ENCODE measurements around the gene IL17REL. TPM values are rescaled to one million over a fixed set of nuclear protein-coding genes. Genes with fewer than 3 reads are reported as not detected.

Gene IL17REL
- total RNA-seq, 4 donors from 2014 or later = not detected

- TF ChIP-seq CTCF (IDR thresholded peaks at IDR 0.05) = no peak
- TF ChIP-seq POLR2A (IDR thresholded peaks at IDR 0.05) = peak in 2 of 4 donors; percentile 22 to 38
- peak overlapping the region; percentile 70 to 92 (median 82) for H3K4me3 ChIP-seq
- H3K9me3 ChIP-seq = no peaks in the 10 kb centered on the region
- no peak for DNase-seq
- peaks cover 43 to 66% (median 46%) of the 10 kb centered on the region in 3 donors for H3K4me1 ChIP-seq
- H3K27ac ChIP-seq = peak overlapping the region; percentile 95 to 100 (median 99)
- intact Hi-C loops (cut with DNase I) = no loop called here
- WGBS, 2 donors = no CpG with 5 or more reads among the region's 84 CpGs
- H3K36me3 ChIP-seq = peaks cover 23 to 45% (median 29%) of the 10 kb centered on the region in 3 donors
- no peaks in the 10 kb centered on the region for H3K27me3 ChIP-seq
Observed at GRCh38 chr22:49961005-49961600, 51.5 kb downstream of the IL17REL start.

- Histone ChIP-seq H3K27ac (peak within 1 kb of the TSS; percentile 95 to 100 (median 99)), H3K36me3 (peaks cover 23 to 38% (median 29%) of the 10 kb centered on the region in 3 donors), H3K9me3 (no peaks in the 10 kb centered on the region), H3K4me1 (peaks cover 36 to 66% (median 39%) of the 10 kb centered on the region in 3 donors), H3K27me3 (no peaks in the 10 kb centered on the region), H3K4me3 (peak within 1 kb of the TSS; percentile 70 to 92 (median 82))
- WGBS, 2 donors = no CpG with 5 or more reads among the region's 137 CpGs
- TF ChIP-seq CTCF (IDR thresholded peaks at IDR 0.05) (peak in 4 of 6 experiments; percentile 0 to 14 (median 7)), POLR2A (IDR thresholded peaks at IDR 0.05) (peak in 3 of 4 donors; percentile 14 to 95 (median 81))
- DNase-seq = peak; percentile 78
- intact Hi-C loops (cut with DNase I) = no loop called here
Observed at GRCh38 chr22:49960159-49961004, 52.2 kb downstream of the IL17REL start, which contains the start of gene PIM3. PIM3 (plus strand) TSS chr22:49960772; CDS start chr22:49960948, 176 bp downstream.

DNA sequence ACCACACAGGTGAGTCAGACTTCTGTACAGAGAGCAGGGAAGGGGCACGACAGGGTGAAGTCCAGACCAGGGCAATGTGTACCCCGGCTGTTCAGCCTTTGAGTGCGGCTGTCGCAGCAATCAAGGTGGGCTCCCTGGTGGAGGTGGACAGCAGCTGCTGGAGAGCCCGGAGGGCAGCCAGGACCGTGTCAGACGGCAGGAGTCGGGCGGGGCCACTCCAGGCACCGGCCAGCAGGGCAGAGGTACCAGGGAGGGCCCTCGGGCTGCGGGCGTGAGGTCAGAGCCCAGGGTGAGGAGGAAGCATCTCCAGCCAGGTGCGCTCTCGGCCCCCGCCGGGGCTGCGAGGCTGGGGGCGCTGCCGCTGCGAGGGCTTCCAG, 52.8 kb downstream of the IL17REL start:
- H3K9me3 ChIP-seq = no peaks in the 10 kb centered on the region
- DNase-seq = no peak
- H3K4me1 ChIP-seq = peaks cover 32 to 66% (median 36%) of the 10 kb centered on the region in 3 donors
- H3K27me3 ChIP-seq = no peaks in the 10 kb centered on the region
- H3K36me3 ChIP-seq = peaks cover 23 to 32% (median 29%) of the 10 kb centered on the region in 3 donors
- 0% methylated on average over 2 of the region's 21 CpGs; no CpG with 5 or more reads in 1 of the 2 donors for WGBS, 2 donors
- H3K4me3 ChIP-seq = peak overlapping the region; percentile 70 to 92 (median 82)
- intact Hi-C loops (cut with DNase I) = no loop called here
- TF ChIP-seq POLR2A (IDR thresholded peaks at IDR 0.05) (no peak), CTCF (IDR thresholded peaks at IDR 0.05) (peak in 3 of 6 experiments; percentile 3 to 17 (median 13))
- peak overlapping the region; percentile 95 to 100 (median 99) for H3K27ac ChIP-seq

GRCh38 chr22:49958931-49959781, 53.4 kb downstream of the IL17REL start:
- Histone ChIP-seq H3K4me3 (peak overlapping the region; percentile 70 to 92 (median 82)), H3K27ac (peak overlapping the region; percentile 95 to 100 (median 99)), H3K4me1 (peaks cover 30 to 66% (median 35%) of the 10 kb centered on the region in 3 donors), H3K9me3 (no peaks in the 10 kb centered on the region), H3K36me3 (peaks cover 21 to 26% (median 23%) of the 10 kb centered on the region in 3 donors), H3K27me3 (no peaks in the 10 kb centered on the region)
- DNase-seq = no peak
- intact Hi-C loops (cut with DNase I) = no loop called here
- no peak for TF ChIP-seq POLR2A (IDR thresholded peaks at IDR 0.05)
- no peak for TF ChIP-seq CTCF (IDR thresholded peaks at IDR 0.05)
- WGBS, 2 donors = 70 to 80% methylated on average over 17 of the region's 29 CpGs
